GM23338 (cell line): ENCODE results near the gene JMJD1C.

Source experiments
- CTCF ChIP-seq, 2 experiments: fragments of 200-600 bp in 1 of 2; sonication (generic) in 1 of 2; conservative IDR thresholded peaks; 2 replicates each; pipeline versions ENCODE4 v1.5.1 to v1.6.1; 2016 to 2017; ENCODE audit warnings: antibody characterized with exemption in 2 of 2, low read depth in 2 of 2, mild to moderate bottlenecking in 2 of 2, moderate library complexity in 1 of 2
- EZH2 ChIP-seq: fragments of 200-600 bp; sonication (generic); IDR thresholded peaks from one replicate; pipeline ENCODE4 v1.8.0; 2017; ENCODE audit warnings: antibody characterized with exemption, mild to moderate bottlenecking, low read depth; ENCODE audit not compliant: unreplicated experiment
- EZH2phosphoT487 ChIP-seq: fragments of 200-600 bp; sonication (generic); IDR thresholded peaks from one replicate; pipeline ENCODE4 v1.8.1; 2018; ENCODE audit warnings: antibody characterized with exemption; ENCODE audit not compliant: unreplicated experiment

GRCh38 chr10:63214571-63214970 is 251.2 kb downstream of the JMJD1C start:
- TF ChIP-seq CTCF (conservative IDR thresholded peaks at IDR 0.05; ENCODE audit: low read depth in 2 of 2) (no peak), EZH2 (no peak), EZH2phosphoT487 (no peak)
